Glutamatergic neuron (in vitro differentiated cells): Measurements from ENCODE around the gene UBE2D2. TPM values are rescaled to one million over a fixed set of nuclear protein-coding genes. Genes with fewer than 3 reads are reported as not detected.
A peak's percentile ranks its signal among the peaks of the same experiment; 100 is the strongest.

ENCODE experiments used
- DNase-seq: peaks from one replicate; pipeline ENCODE4 v3.0.0; 2022
- H3K27ac Mint-ChIP-seq: one replicate; pipeline ENCODE4 v1.8.0; 2020; ENCODE audit warnings: mild to moderate bottlenecking, mixed read lengths, inconsistent platforms; ENCODE audit not compliant: unreplicated experiment
- H3K27me3 Mint-ChIP-seq: one replicate; pipeline ENCODE4 v1.8.0; 2020; ENCODE audit warnings: mild to moderate bottlenecking, moderate library complexity, mixed read lengths, inconsistent platforms; ENCODE audit not compliant: unreplicated experiment
- H3K36me3 Mint-ChIP-seq: one replicate; pipeline ENCODE4 v1.8.0; 2020; ENCODE audit warnings: mild to moderate bottlenecking, mixed read lengths, inconsistent platforms; ENCODE audit not compliant: unreplicated experiment
- H3K4me1 Mint-ChIP-seq: one replicate; pipeline ENCODE4 v1.8.0; 2020; ENCODE audit warnings: mild to moderate bottlenecking, low read depth, mixed read lengths, inconsistent platforms; ENCODE audit not compliant: unreplicated experiment
- H3K4me3 Mint-ChIP-seq: one replicate; pipeline ENCODE4 v1.8.0; 2020; ENCODE audit warnings: mild to moderate bottlenecking, mixed read lengths, inconsistent platforms; ENCODE audit not compliant: unreplicated experiment
- H3K9me3 Mint-ChIP-seq: one replicate; pipeline ENCODE4 v1.8.0; 2020; ENCODE audit warnings: mild to moderate bottlenecking, moderate library complexity, mixed read lengths, inconsistent platforms; ENCODE audit not compliant: unreplicated experiment
- total RNA-seq: library from RNA; stranded (reverse); fragmentation: NEBNext Ultra II Directional; extraction: Animal tissue kit (Norgen Biotek cat#: 25700); gene quantifications from one replicate; pipeline ENCODE4 v1.2.1, GENCODE V29; 2021; ENCODE audit not compliant: unreplicated experiment
- TF ChIP-seq, protein P1 (sequence below): fragments of 200-600 bp; sonication (generic); IDR thresholded peaks from one replicate; pipeline ENCODE4 v1.5.0; 2021; ENCODE audit not compliant: partially characterized antibody, unreplicated experiment

Gene UBE2D2
- total RNA-seq, 1 donor from 2014 or later: 188 TPM

DNA sequence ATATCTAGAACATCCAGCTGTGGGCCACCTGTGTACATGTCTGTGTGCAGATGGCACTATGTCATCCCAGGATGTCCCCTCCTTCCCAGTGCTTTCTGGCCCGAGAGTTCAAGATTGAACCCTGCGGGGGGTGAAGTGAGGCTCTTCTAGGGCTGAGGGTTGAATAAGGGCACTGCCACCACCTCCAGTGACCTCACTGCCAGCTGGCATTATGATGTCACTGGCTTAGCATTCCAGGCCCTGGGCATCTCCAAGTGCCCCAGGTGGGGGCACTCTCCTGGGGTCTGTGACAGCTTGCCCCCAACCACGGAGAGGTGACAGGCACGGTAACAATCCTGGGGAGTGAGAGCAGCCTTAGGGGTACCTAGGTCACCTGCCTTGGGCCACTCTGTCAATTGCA lies 114.1 kb downstream of the UBE2D2 start:
- no peak for DNase-seq
- H3K36me3 Mint-ChIP-seq: no peaks in the 10 kb centered on the region
- peaks cover 19% of the 10 kb centered on the region for H3K9me3 Mint-ChIP-seq
- peak overlapping the region; percentile 86 for H3K27ac Mint-ChIP-seq
- TF ChIP-seq, protein P1, sequence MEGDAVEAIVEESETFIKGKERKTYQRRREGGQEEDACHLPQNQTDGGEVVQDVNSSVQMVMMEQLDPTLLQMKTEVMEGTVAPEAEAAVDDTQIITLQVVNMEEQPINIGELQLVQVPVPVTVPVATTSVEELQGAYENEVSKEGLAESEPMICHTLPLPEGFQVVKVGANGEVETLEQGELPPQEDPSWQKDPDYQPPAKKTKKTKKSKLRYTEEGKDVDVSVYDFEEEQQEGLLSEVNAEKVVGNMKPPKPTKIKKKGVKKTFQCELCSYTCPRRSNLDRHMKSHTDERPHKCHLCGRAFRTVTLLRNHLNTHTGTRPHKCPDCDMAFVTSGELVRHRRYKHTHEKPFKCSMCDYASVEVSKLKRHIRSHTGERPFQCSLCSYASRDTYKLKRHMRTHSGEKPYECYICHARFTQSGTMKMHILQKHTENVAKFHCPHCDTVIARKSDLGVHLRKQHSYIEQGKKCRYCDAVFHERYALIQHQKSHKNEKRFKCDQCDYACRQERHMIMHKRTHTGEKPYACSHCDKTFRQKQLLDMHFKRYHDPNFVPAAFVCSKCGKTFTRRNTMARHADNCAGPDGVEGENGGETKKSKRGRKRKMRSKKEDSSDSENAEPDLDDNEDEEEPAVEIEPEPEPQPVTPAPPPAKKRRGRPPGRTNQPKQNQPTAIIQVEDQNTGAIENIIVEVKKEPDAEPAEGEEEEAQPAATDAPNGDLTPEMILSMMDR: no peak
- H3K27me3 Mint-ChIP-seq: peaks cover 8% of the 10 kb centered on the region
- H3K4me1 Mint-ChIP-seq: peaks cover 46% of the 10 kb centered on the region
- H3K4me3 Mint-ChIP-seq: peak overlapping the region; percentile 61

DNA sequence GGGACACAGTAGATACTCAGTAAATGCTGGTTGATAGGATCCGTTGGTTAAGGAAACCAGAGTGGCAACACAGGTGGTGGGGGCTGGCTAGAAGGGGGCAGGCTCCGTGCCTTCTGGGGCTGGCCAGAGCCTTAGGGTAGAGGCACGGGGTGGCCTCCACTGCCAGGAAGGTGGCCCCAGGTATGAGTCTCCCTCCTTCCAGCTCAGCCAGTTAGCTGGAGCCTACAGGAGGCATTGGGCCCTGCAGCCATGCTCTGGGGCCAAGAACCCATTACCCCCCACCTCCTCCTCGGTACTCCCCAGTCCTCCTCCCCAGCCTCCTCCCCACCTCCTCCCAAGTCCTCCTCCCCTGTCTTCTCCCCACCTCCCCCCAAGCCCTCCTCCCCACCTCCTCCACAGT lies 114.7 kb downstream of the UBE2D2 start:
- Mint-ChIP-seq H3K4me1 (peaks cover 40% of the 10 kb centered on the region), H3K4me3 (no peak overlapping the region), H3K27ac (no peak overlapping the region), H3K27me3 (peaks cover 8% of the 10 kb centered on the region), H3K9me3 (peaks cover 19% of the 10 kb centered on the region), H3K36me3 (no peaks in the 10 kb centered on the region)
- TF ChIP-seq, protein P1: no peak
- DNase-seq: no peak

DNA sequence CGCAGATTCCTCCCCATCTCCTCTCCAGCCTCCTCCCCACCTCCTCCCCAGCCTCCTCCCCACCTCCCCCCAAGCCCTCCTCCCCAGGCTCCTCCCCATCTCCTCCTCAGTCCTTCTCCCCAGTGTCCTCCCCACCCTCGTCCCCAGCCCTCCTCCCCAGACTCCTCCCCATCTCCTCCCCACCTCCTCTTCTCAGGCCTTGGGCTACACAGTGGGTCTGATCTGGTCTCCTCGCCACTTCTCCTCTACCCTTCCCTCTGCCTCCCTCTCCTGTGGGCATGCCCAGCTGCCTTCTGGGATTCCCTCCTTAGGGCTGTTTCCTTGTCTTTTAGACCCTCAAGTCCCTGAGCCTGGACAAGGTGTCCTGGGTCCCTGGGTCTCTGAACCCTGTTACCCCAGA lies 115.3 kb downstream of the UBE2D2 start:
- Mint-ChIP-seq H3K4me1 (peaks cover 40% of the 10 kb centered on the region), H3K9me3 (peaks cover 19% of the 10 kb centered on the region), H3K4me3 (peak overlapping the region; percentile 72), H3K27me3 (peaks cover 8% of the 10 kb centered on the region), H3K27ac (peak overlapping the region; percentile 91), H3K36me3 (no peaks in the 10 kb centered on the region)
- DNase-seq: no peak
- TF ChIP-seq, protein P1: no peak

DNA sequence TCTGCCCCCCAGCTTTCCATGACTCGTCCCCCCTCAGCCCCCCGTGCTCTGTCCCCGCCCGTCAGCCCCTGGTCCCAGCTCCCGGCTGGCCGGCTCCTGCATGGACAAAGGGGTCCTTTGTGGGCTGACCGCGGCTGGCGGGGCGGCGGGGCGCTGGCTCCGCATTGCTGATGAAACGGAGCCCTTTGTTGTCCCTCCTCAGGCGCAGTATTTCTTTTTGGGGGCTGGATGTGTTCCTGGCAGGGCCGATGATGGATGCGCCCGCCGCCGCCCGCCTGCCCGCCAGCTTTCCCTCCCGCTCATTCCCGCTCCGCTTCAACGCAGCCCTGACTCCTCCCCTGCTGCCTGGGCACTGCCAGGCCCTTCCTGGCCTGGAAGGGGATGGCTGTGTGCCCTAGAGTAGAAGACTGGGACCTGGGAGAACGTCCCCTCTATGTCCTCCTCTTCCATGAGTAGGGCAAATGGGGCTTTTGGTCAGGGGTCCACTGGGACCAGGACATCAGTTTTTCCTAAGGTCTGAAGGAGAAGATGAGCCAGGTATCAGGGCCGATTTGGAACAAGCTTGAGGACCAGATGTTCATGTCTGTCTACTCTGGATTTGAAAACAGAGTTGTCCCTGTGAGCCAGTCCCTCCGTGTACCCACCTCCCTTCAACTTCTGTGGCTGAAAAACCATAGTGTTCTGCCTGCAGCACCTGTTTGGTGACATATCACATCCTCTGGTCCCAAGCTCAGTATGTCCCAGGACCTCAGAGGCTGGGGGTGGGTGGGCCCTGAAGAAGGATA lies 116.0 kb downstream of the UBE2D2 start:
- H3K27ac Mint-ChIP-seq: peak overlapping the region; percentile 95
- H3K27me3 Mint-ChIP-seq: peaks cover 8% of the 10 kb centered on the region
- TF ChIP-seq, protein P1: no peak
- peak overlapping the region; percentile 73 for H3K4me3 Mint-ChIP-seq
- no peaks in the 10 kb centered on the region for H3K36me3 Mint-ChIP-seq
- H3K9me3 Mint-ChIP-seq: peaks cover 21% of the 10 kb centered on the region
- peaks cover 38% of the 10 kb centered on the region for H3K4me1 Mint-ChIP-seq
- DNase-seq: no peak

Other genes starting within 250 kb of the UBE2D2 start
- gene PAIP2, start 219.5 kb upstream of the UBE2D2 start, total RNA-seq: 128 TPM
- not detected for gene SLC23A1, start 178.0 kb upstream of the UBE2D2 start, total RNA-seq
- gene MZB1, start 171.4 kb upstream of the UBE2D2 start, total RNA-seq: not detected
- gene PROB1, start 166.2 kb upstream of the UBE2D2 start, total RNA-seq: 1.3 TPM
- gene SPATA24, start 157.2 kb upstream of the UBE2D2 start, total RNA-seq: 6.2 TPM
- gene DNAJC18, start 121.8 kb upstream of the UBE2D2 start, total RNA-seq: 55.9 TPM
- not detected for gene ECSCR, start 98.6 kb upstream of the UBE2D2 start, total RNA-seq
- gene SMIM33, start 90.3 kb upstream of the UBE2D2 start, total RNA-seq: not detected
- not detected for gene STING1, start 78.6 kb upstream of the UBE2D2 start, total RNA-seq
- 130 TPM for gene CXXC5, start 87.0 kb downstream of the UBE2D2 start, total RNA-seq
- 2.3 TPM for gene PSD2, start 234.5 kb downstream of the UBE2D2 start, total RNA-seq